ENCODE data around the gene FGFR3.

- TF ChIP-seq POLR2A (IDR thresholded peaks at IDR 0.05): peak in 1 of 2 donors; percentile 57
- no peak for TF ChIP-seq CTCF (IDR thresholded peaks at IDR 0.05)
Observed at GRCh38 chr4:1792832-1793495, at the start of gene FGFR3.

All from thyroid gland (tissue), 4 donors.